Right cardiac atrium (tissue), 5 donors: ENCODE data around the gene PRDM10. TPM values are rescaled to one million over a fixed set of nuclear protein-coding genes. Genes with fewer than 3 reads are reported as not detected.
"Not testable (repeated sequence)": the region's sequence is repeated elsewhere in the genome, so short reads cannot be mapped to it uniquely, and the experiment has no call there.

Source experiments
- ATAC-seq, 2 donors: fragments of 200-7000 bp; cut with Tn5 transposase; one replicate each; pipeline versions ENCODE4 v1.8.0 to v1.9.1; 2020; ENCODE audit warnings: moderate library complexity in 2 of 2, mild to moderate bottlenecking in 1 of 2
- DNase-seq, 3 donors: peaks; one replicate each; pipeline ENCODE4 v3.0.0-alpha.2; 2020
- H3K27ac ChIP-seq: one replicate; pipeline ENCODE4 v1.5.1; 2013; ENCODE audit warnings: mild to moderate bottlenecking, low read length, control low read depth, moderate library complexity
- H3K27me3 ChIP-seq: one replicate; pipeline ENCODE4 v1.6.1; 2013; ENCODE audit not compliant: control insufficient read depth, insufficient read depth
- H3K4me1 ChIP-seq: one replicate; pipeline ENCODE4 v1.6.1; 2013; ENCODE audit warnings: low read length; ENCODE audit not compliant: control insufficient read depth, insufficient read depth
- H3K4me3 ChIP-seq: one replicate; pipeline ENCODE4 v1.5.1; 2013; ENCODE audit warnings: low read length, control low read depth
- H3K9me3 ChIP-seq: one replicate; pipeline ENCODE4 v1.6.1; 2013; ENCODE audit warnings: low read length; ENCODE audit not compliant: control insufficient read depth
- WGBS: extraction: QIAGEN DNeasy Blood & Tissue Kit; methylation state at CpG from one replicate; pipeline ENCODE4 v1.1.7; 2013; 5-methylcytosine and 5-hydroxymethylcytosine counted together
- intact Hi-C, 4 donors: fragments of 100-400 bp; cut with DNase I; formaldehyde crosslinking; loops; one replicate each; pipeline versions ENCODE4 v1.11.0 to v1.14.0; 2022 to 2023
- polyA plus RNA-seq: library from polyadenylated mRNA; stranded (reverse); fragments of 200-250 nt; gene quantifications from one replicate; pipeline ENCODE4 v1.2.3, GENCODE V29; 2013
- total RNA-seq, 4 donors: library from RNA; stranded (reverse); fragmentation: NEBNext Ultra II Directional; extraction: Animal tissue kit (Norgen Biotek cat#: 25700); gene quantifications; one replicate each; pipeline ENCODE4 v1.2.1, GENCODE V29; 2021
- donor health status: healthy with polysubstance abuse.
- donor health status: DM: no; HTN: yes; CAD: no.
- donor health status: DM: no; HTN: no; CAD: no.
- donor health status: DM: no; HTN: yes; CAD: no; lungs with severe emphysema.
- donor health status: DM: yes; HTN: yes; CAD: no.

Gene PRDM10
- total and polyA plus RNA-seq, 5 donors = 1.6 to 7.2 (median 6.1) TPM

- Histone ChIP-seq H3K4me3 (no peak overlapping the region), H3K27me3 (no peaks in the 10 kb centered on the region), H3K27ac (no peak overlapping the region), H3K4me1 (no peaks in the 10 kb centered on the region), H3K9me3 (no peaks in the 10 kb centered on the region)
- no peak for DNase-seq
- no peak for ATAC-seq
- intact Hi-C loops = no loop called here
These were observed 31.6 kb upstream of the PRDM10 start for GRCh38 chr11:130034236-130034635.

- 81% methylated on average over 44 of the region's 44 CpGs for WGBS
- Histone ChIP-seq H3K27ac (no peak overlapping the region), H3K9me3 (no peaks in the 10 kb centered on the region), H3K4me3 (no peak overlapping the region), H3K27me3 (no peaks in the 10 kb centered on the region), H3K4me1 (no peaks in the 10 kb centered on the region)
- DNase-seq (no peak), ATAC-seq (no peak)
- intact Hi-C loops = no loop called here
These were observed 30.3 kb upstream of the PRDM10 start for GRCh38 chr11:130032931-130033330.

GRCh38 chr11:130031945-130032344 lies 29.3 kb upstream of the PRDM10 start:
- 93% methylated on average over 2 of the region's 2 CpGs for WGBS
- H3K4me1 ChIP-seq = no peaks in the 10 kb centered on the region

GRCh38 chr11:130031056-130031455 lies 28.4 kb upstream of the PRDM10 start:
- intact Hi-C loops = no loop called here
- Histone ChIP-seq H3K27me3 (no peaks in the 10 kb centered on the region), H3K4me3 (no peak overlapping the region), H3K9me3 (no peaks in the 10 kb centered on the region), H3K4me1 (no peaks in the 10 kb centered on the region), H3K27ac (no peak overlapping the region)
- DNase-seq (no peak), ATAC-seq (no peak)
- 77% methylated on average over 1 of the region's 1 CpG for WGBS

More at GRCh38 chr11:130031945-130032344, 29.3 kb upstream of the PRDM10 start:
- ATAC-seq = no peak
- DNase-seq = no peak
- Histone ChIP-seq H3K9me3 (no peaks in the 10 kb centered on the region), H3K27ac (no peak overlapping the region), H3K4me3 (no peak overlapping the region), H3K27me3 (no peaks in the 10 kb centered on the region)
- intact Hi-C loops = no loop called here

GRCh38 chr11:130029137-130029536 lies 26.5 kb upstream of the PRDM10 start:
- Histone ChIP-seq H3K27me3 (no peaks in the 10 kb centered on the region), H3K4me3 (no peak overlapping the region), H3K9me3 (no peaks in the 10 kb centered on the region), H3K27ac (no peak overlapping the region), H3K4me1 (no peaks in the 10 kb centered on the region)
- 87% methylated on average over 3 of the region's 3 CpGs for WGBS
- no peak for ATAC-seq
- no peak for DNase-seq
- intact Hi-C loops = no loop called here

GRCh38 chr11:130025371-130025770 lies 22.7 kb upstream of the PRDM10 start:
- WGBS = 86% methylated on average over 1 of the region's 1 CpG
- no peak for DNase-seq
- Histone ChIP-seq H3K27me3 (no peaks in the 10 kb centered on the region), H3K4me3 (no peak overlapping the region), H3K27ac (no peak overlapping the region), H3K4me1 (no peaks in the 10 kb centered on the region), H3K9me3 (no peaks in the 10 kb centered on the region)
- intact Hi-C loops = no loop called here
- no peak for ATAC-seq

GRCh38 chr11:130024361-130024760 lies 21.7 kb upstream of the PRDM10 start:
- WGBS = 67% methylated on average over 1 of the region's 1 CpG

GRCh38 chr11:130023204-130023603 lies 20.6 kb upstream of the PRDM10 start:
- no peak for ATAC-seq
- WGBS = 24% methylated on average over 2 of the region's 2 CpGs
- no peaks in the 10 kb centered on the region for H3K9me3 ChIP-seq
- no peak overlapping the region for H3K4me3 ChIP-seq
- H3K27ac ChIP-seq = no peak overlapping the region
- no peak for DNase-seq
- no peaks in the 10 kb centered on the region for H3K27me3 ChIP-seq
- intact Hi-C loops = no loop called here
- no peaks in the 10 kb centered on the region for H3K4me1 ChIP-seq

More at GRCh38 chr11:130024361-130024760, 21.7 kb upstream of the PRDM10 start:
- DNase-seq = no peak
- intact Hi-C loops = no loop called here
- ATAC-seq = no peak
- Histone ChIP-seq H3K27me3 (no peaks in the 10 kb centered on the region), H3K4me3 (no peak overlapping the region), H3K27ac (no peak overlapping the region), H3K4me1 (no peaks in the 10 kb centered on the region), H3K9me3 (no peaks in the 10 kb centered on the region)

- no peak overlapping the region for H3K27ac ChIP-seq
- no peaks in the 10 kb centered on the region for H3K9me3 ChIP-seq
- no peaks in the 10 kb centered on the region for H3K4me1 ChIP-seq
- ATAC-seq = no peak
- H3K4me3 ChIP-seq = no peak overlapping the region
- H3K27me3 ChIP-seq = no peaks in the 10 kb centered on the region
- intact Hi-C loops = no loop called here
- WGBS = 94% methylated on average over 2 of the region's 2 CpGs
- DNase-seq = no peak
These were observed 20.2 kb upstream of the PRDM10 start for GRCh38 chr11:130022799-130023198.

- H3K4me3 ChIP-seq, H3K27ac ChIP-seq, H3K27me3 ChIP-seq, H3K4me1 ChIP-seq, ATAC-seq, DNase-seq, intact Hi-C loops, H3K9me3 ChIP-seq: not testable (repeated sequence)
- WGBS = 97% methylated on average over 38 of the region's 38 CpGs
These were observed 19.0 kb upstream of the PRDM10 start for GRCh38 chr11:130021606-130022005.

- ATAC-seq (no peak), DNase-seq (no peak)
- Histone ChIP-seq H3K4me1 (no peaks in the 10 kb centered on the region), H3K27me3 (no peaks in the 10 kb centered on the region), H3K4me3 (no peak overlapping the region), H3K9me3 (no peaks in the 10 kb centered on the region), H3K27ac (no peak overlapping the region)
- intact Hi-C loops = no loop called here
- 65% methylated on average over 4 of the region's 4 CpGs for WGBS
These were observed 17.7 kb upstream of the PRDM10 start for GRCh38 chr11:130020323-130020722.

GRCh38 chr11:130015846-130016245 lies 13.2 kb upstream of the PRDM10 start:
- H3K9me3 ChIP-seq, DNase-seq, H3K27ac ChIP-seq, H3K4me3 ChIP-seq, H3K27me3 ChIP-seq, intact Hi-C loops, H3K4me1 ChIP-seq, ATAC-seq: not testable (repeated sequence)
- WGBS = 96% methylated on average over 3 of the region's 3 CpGs
